HG03460 (cell line): ENCODE data around the gene ZFAND3.
"Not testable (repeated sequence)": the region's sequence is repeated elsewhere in the genome, so short reads cannot be mapped to it uniquely, and the experiment has no call there.

Experiments used
- ATAC-seq: cut with Tn5 transposase; IDR thresholded peaks from one replicate; pipeline ENCODE4 v1.9.1; 2021; ENCODE audit not compliant: unreplicated experiment

The ZFAND3 gene

GRCh38 chr6:37891072-37891471, 71.5 kb downstream of the ZFAND3 start:
- no peak for ATAC-seq

GRCh38 chr6:37893257-37893656, 73.7 kb downstream of the ZFAND3 start:
- no peak for ATAC-seq

GRCh38 chr6:37893734-37894133, 74.2 kb downstream of the ZFAND3 start:
- not testable (repeated sequence) for ATAC-seq

GRCh38 chr6:37894585-37894984, 75.1 kb downstream of the ZFAND3 start:
- ATAC-seq, result no peak

- no peak for ATAC-seq
Observed at GRCh38 chr6:37897321-37897720, 77.8 kb downstream of the ZFAND3 start.

- no peak for ATAC-seq
Observed at GRCh38 chr6:37897818-37898515, 78.4 kb downstream of the ZFAND3 start.

- no peak for ATAC-seq
Observed at GRCh38 chr6:37903351-37904340, 84.1 kb downstream of the ZFAND3 start.

- no peak for ATAC-seq
Observed at GRCh38 chr6:37904590-37904989, 85.1 kb downstream of the ZFAND3 start.

GRCh38 chr6:37906121-37906520, 86.6 kb downstream of the ZFAND3 start:
- no peak for ATAC-seq

GRCh38 chr6:37910998-37911397, 91.5 kb downstream of the ZFAND3 start:
- no peak for ATAC-seq

- ATAC-seq, result no peak
Observed at GRCh38 chr6:37913210-37913609, 93.7 kb downstream of the ZFAND3 start.

- no peak for ATAC-seq
Observed at GRCh38 chr6:37915463-37915862, 95.9 kb downstream of the ZFAND3 start.

- ATAC-seq, result no peak
Observed at GRCh38 chr6:37916149-37916548, 96.6 kb downstream of the ZFAND3 start.

- ATAC-seq, result no peak
Observed at GRCh38 chr6:37916675-37917074, 97.1 kb downstream of the ZFAND3 start.

GRCh38 chr6:37917566-37917965, 98.0 kb downstream of the ZFAND3 start:
- ATAC-seq, result no peak

- ATAC-seq, result no peak
Observed at GRCh38 chr6:37919417-37920157, 100.1 kb downstream of the ZFAND3 start.

GRCh38 chr6:37920667-37921066, 101.1 kb downstream of the ZFAND3 start:
- ATAC-seq, result no peak

GRCh38 chr6:37922563-37922962, 103.0 kb downstream of the ZFAND3 start:
- no peak for ATAC-seq

GRCh38 chr6:37923514-37923913, 104.0 kb downstream of the ZFAND3 start:
- no peak for ATAC-seq

- no peak for ATAC-seq
Observed at GRCh38 chr6:37926661-37927060, 107.1 kb downstream of the ZFAND3 start.

GRCh38 chr6:37928217-37928616, 108.7 kb downstream of the ZFAND3 start:
- ATAC-seq, result no peak
